Neural crest cell (in vitro differentiated cells): Measurements from ENCODE around the gene SALL1. TPM values are rescaled to one million over a fixed set of nuclear protein-coding genes. Genes with fewer than 3 reads are reported as not detected.
A peak's percentile ranks its signal among the peaks of the same experiment; 100 is the strongest.

Experiments used
- DNase-seq: peaks from one replicate; pipeline ENCODE4 v3.0.0; 2021; ENCODE audit warnings: low read depth, mixed read lengths, low spot score
- H3K27ac Mint-ChIP-seq: one replicate; pipeline ENCODE4 v1.8.0; 2021; ENCODE audit warnings: mild to moderate bottlenecking, mixed read lengths; ENCODE audit not compliant: unreplicated experiment
- H3K27me3 Mint-ChIP-seq: 2 replicates; pipeline ENCODE4 v1.8.0; 2021; ENCODE audit warnings: low read depth, mild to moderate bottlenecking, mixed read lengths
- H3K36me3 Mint-ChIP-seq: 2 replicates; pipeline ENCODE4 v1.8.0; 2021; ENCODE audit warnings: low read depth, mild to moderate bottlenecking, mixed read lengths
- H3K4me1 Mint-ChIP-seq: 2 replicates; pipeline ENCODE4 v1.8.0; 2021; ENCODE audit warnings: mixed read lengths
- H3K4me3 Mint-ChIP-seq: one replicate; pipeline ENCODE4 v1.8.0; 2021; ENCODE audit warnings: mild to moderate bottlenecking, mixed read lengths
- H3K9me3 Mint-ChIP-seq: 2 replicates; pipeline ENCODE4 v1.8.0; 2021; ENCODE audit warnings: mixed read lengths
- long read RNA-seq: library from polyadenylated mRNA; unstranded; transcript quantifications from one replicate; pipeline ENCODE4 v2.0.0, GENCODE V29; 2020
- total RNA-seq: library from RNA; stranded (reverse); gene quantifications from 2 replicates; pipeline ENCODE4 v1.2.1, GENCODE V29; 2021
- TF ChIP-seq, protein P1 (sequence below): fragments of 200-600 bp; sonication (generic); conservative IDR thresholded peaks from 2 replicates; pipeline ENCODE4 v1.5.0; 2021; ENCODE audit warnings: antibody characterized with exemption, mild to moderate bottlenecking

SALL1 gene
- total RNA-seq, result 79.4 and 85.7 TPM in 2 replicates
- long read RNA-seq, partial matches to known transcripts, result 24 of 26 reads
- long read RNA-seq, other reads (novel, unspliced or antisense), result 1 of 26 reads

DNA sequence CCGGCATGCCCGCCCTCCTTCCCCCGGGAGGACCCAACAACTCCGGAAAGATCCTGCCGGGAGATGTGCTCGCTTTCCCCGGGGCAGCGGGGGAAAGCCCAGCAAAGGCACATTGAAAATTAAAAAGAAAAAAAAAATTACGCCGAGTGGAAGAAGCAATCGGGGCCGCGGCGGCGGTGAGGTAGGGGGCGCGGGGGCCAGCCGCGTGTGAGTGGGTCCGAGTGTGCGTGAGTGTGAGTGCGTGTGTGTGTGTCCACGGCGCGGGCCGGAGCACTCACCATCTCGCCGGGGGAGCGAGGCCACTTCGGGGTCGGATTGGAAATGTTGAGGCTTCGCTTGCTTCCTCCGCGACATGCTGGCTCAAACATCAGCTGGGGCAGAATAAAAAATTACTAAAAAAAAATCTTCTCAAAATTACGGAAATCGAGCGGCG, at the start of gene SALL1:
Gene SALL1 (minus strand): TSS at position 383 of the 433 bp plus-strand sequence. CDS start 29 bp downstream, at position 354.
- peaks cover 12% of the 10 kb centered on the region for H3K36me3 Mint-ChIP-seq
- H3K4me3 Mint-ChIP-seq, result peak within 1 kb of the TSS; percentile 95
- peak; percentile 25 for DNase-seq
- peaks cover 58% of the 10 kb centered on the region for H3K4me1 Mint-ChIP-seq
- H3K9me3 Mint-ChIP-seq, result no peaks in the 10 kb centered on the region
- H3K27me3 Mint-ChIP-seq, result peaks cover 55% of the 10 kb centered on the region
- TF ChIP-seq, protein P1, sequence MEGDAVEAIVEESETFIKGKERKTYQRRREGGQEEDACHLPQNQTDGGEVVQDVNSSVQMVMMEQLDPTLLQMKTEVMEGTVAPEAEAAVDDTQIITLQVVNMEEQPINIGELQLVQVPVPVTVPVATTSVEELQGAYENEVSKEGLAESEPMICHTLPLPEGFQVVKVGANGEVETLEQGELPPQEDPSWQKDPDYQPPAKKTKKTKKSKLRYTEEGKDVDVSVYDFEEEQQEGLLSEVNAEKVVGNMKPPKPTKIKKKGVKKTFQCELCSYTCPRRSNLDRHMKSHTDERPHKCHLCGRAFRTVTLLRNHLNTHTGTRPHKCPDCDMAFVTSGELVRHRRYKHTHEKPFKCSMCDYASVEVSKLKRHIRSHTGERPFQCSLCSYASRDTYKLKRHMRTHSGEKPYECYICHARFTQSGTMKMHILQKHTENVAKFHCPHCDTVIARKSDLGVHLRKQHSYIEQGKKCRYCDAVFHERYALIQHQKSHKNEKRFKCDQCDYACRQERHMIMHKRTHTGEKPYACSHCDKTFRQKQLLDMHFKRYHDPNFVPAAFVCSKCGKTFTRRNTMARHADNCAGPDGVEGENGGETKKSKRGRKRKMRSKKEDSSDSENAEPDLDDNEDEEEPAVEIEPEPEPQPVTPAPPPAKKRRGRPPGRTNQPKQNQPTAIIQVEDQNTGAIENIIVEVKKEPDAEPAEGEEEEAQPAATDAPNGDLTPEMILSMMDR, result no peak
- H3K27ac Mint-ChIP-seq, result peak within 1 kb of the TSS; percentile 97

DNA sequence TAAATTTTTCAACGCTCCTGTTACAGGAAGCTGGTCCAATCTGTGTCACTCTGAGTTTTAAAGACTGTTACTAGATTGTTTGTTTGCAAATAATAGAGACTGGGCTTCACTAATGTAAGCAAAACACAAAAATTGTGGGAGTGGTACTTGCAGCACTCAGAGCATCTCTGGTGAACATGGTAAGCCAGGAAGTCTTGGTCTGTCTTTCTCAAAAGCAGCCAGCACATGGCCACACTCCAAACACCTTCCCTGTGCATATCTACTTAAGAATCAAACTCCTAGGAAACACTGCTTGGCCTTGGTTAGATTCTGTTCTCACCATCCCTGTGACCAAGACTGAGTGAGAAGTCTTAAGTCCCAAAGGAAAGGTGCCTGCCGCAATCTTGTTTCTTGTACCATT, 49.7 kb upstream of the SALL1 start:
- Mint-ChIP-seq H3K4me1 (no peaks in the 10 kb centered on the region), H3K27ac (no peak overlapping the region), H3K9me3 (peaks cover 14% of the 10 kb centered on the region), H3K36me3 (peaks cover 11% of the 10 kb centered on the region), H3K27me3 (no peaks in the 10 kb centered on the region), H3K4me3 (no peak overlapping the region)
- TF ChIP-seq, protein P1, result no peak
- no peak for DNase-seq

DNA sequence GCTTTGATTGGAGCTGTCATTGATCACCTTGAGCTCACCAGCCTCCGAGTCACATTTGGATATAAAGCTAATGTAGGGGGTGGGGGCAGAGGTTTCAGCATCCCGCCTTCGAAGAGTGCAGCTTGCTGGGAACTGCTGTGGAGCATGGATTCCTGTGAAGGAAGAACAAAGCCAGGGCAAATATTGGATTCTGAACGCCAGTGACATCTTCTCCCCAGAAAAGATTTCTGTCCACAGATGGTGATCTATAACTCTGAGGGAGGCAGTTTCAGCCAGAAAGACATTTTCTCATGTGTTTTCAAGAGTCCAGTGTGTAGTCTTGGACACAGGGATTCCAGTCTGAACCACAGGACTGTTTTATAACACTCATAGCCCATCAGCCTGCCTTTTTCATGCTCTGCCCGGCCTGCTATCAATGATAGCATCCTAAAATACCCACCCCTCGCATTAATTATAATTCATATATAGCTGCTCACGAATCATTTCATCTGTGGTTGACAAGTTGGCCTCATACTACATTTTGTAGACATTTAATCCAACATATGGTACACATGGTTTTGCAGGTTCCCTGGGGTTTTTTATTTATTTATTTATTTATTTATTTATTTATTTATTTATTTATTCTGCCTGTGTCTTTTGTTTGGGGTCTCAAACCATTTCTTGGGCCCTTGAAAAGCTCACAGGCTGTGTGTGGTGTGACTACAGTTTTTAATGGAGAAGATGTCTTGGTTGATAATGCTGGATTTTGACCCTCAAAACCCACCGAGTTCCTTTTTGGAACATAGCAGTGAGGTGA, 47.1 kb upstream of the SALL1 start:
- H3K27ac Mint-ChIP-seq, result no peak overlapping the region
- H3K9me3 Mint-ChIP-seq, result peaks cover 6% of the 10 kb centered on the region
- TF ChIP-seq, protein P1, result no peak
- H3K36me3 Mint-ChIP-seq, result peaks cover 8% of the 10 kb centered on the region
- no peak overlapping the region for H3K4me3 Mint-ChIP-seq
- no peaks in the 10 kb centered on the region for H3K27me3 Mint-ChIP-seq
- no peaks in the 10 kb centered on the region for H3K4me1 Mint-ChIP-seq
- DNase-seq, result no peak

DNA sequence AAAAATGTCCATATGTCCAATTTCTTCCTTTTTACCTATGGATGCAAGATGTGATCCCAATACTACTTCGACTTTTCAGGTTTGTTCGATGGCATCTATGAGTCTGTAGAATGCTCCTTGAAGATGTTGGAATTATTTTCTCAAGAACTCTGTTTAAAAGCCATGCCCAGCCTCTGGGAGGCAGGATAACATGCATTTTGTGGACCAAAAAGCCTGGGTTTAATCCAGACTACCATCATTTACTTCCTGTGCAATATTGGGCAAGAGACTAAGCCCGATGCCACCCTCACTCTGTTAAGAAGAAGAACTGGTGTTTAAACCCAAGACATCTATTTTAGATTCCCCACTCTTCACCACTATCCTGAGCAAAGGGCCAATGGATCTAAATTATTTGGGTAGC, 42.8 kb upstream of the SALL1 start:
- H3K9me3 Mint-ChIP-seq, result no peaks in the 10 kb centered on the region
- no peak overlapping the region for H3K4me3 Mint-ChIP-seq
- DNase-seq, result no peak
- H3K27me3 Mint-ChIP-seq, result no peaks in the 10 kb centered on the region
- TF ChIP-seq, protein P1, result no peak
- peaks cover 1% of the 10 kb centered on the region for H3K4me1 Mint-ChIP-seq
- H3K27ac Mint-ChIP-seq, result no peak overlapping the region
- no peaks in the 10 kb centered on the region for H3K36me3 Mint-ChIP-seq

DNA sequence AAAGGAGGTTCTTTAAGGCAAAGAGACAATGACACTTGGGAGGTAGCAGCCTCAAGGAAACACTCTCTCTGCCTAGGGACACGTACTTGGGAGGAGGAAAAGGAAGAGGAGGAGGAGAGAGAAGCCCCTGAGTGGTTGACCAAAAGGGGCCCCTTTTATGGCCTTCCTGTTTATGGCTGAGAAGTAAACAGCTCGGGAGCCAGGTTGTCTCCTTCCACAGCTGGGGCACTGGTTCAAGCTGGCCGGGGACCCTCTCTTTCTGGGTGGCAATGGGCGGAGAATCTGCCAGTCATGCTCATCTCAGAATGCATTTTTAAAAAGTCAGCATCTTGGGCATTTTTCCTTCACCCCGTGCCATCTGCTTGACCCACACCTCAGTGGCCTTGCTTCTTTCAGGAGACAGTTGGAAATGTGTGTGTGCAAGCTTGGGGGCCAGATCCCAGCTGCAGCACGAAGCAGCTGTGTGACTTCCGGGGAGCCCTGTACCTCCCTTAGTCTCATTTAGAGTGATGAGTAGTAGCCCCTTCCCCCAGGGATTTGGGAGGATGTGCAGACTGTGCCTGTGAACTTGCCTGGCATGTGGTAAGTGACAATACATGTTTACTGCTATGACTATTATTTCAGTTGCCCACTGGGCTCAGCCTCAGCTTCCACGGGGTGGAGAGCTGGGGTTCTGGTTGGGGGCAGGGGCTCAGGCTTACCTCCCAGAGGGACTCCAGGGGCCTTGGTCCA, 33.8 kb upstream of the SALL1 start:
- Mint-ChIP-seq H3K9me3 (no peaks in the 10 kb centered on the region), H3K27ac (peak overlapping the region; percentile 91), H3K4me1 (peaks cover 70% of the 10 kb centered on the region), H3K4me3 (no peak overlapping the region), H3K27me3 (no peaks in the 10 kb centered on the region), H3K36me3 (no peaks in the 10 kb centered on the region)
- TF ChIP-seq, protein P1, result no peak
- DNase-seq, result no peak
